Measurements from ENCODE around the gene RHAG.

- TF ChIP-seq POLR2AphosphoS5 (IDR thresholded peaks at IDR 0.05; ENCODE audit: low read depth, low read length) (no peak), CTCF (IDR thresholded peaks at IDR 0.05) (no peak), SIN3A (IDR thresholded peaks at IDR 0.05; ENCODE audit: borderline replicate concordance, insufficient read depth, low read depth, low read length) (no peak), REST (IDR thresholded peaks at IDR 0.05; ENCODE audit: insufficient read depth in 1 of 2, low read depth in 2 of 2, low read length in 1 of 2) (no peak), TCF7L2 (IDR thresholded peaks at IDR 0.05; ENCODE audit: low read depth, low read length) (no peak)
Measured at GRCh38 chr6:49636713-49637349, at the start of gene RHAG.
